T1000 (cell line): ENCODE results near the gene GAL3ST1.

Source experiments
- DNase-seq: peaks from one replicate; lab custom pipeline; 2025; ENCODE audit warnings: mixed read lengths; lab: John Stamatoyannopoulos, UW

The GAL3ST1 gene

GRCh38 chr22:30531651-30532608, 42.5 kb downstream of the GAL3ST1 start:
- DNase-seq: no peak

DNA sequence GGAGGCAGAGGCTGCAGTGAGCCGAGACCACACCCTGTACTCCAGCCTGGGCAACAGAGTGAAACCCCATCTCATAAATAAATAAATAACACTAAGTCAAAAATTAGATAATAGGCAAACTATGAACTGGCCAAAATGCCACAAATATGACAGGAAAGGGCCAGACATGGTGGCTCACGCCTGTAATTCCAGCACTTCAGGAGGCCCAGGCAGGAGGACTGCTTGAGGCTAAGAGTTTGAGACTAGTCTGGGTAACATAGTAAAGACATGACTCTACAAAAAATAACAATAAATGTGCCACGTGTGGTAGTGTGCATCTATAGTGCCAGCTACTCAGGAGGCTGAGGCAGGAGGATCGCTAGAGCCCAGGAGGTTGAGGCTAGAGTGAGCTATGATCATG, 47.8 kb downstream of the GAL3ST1 start:
- DNase-seq: no peak

DNA sequence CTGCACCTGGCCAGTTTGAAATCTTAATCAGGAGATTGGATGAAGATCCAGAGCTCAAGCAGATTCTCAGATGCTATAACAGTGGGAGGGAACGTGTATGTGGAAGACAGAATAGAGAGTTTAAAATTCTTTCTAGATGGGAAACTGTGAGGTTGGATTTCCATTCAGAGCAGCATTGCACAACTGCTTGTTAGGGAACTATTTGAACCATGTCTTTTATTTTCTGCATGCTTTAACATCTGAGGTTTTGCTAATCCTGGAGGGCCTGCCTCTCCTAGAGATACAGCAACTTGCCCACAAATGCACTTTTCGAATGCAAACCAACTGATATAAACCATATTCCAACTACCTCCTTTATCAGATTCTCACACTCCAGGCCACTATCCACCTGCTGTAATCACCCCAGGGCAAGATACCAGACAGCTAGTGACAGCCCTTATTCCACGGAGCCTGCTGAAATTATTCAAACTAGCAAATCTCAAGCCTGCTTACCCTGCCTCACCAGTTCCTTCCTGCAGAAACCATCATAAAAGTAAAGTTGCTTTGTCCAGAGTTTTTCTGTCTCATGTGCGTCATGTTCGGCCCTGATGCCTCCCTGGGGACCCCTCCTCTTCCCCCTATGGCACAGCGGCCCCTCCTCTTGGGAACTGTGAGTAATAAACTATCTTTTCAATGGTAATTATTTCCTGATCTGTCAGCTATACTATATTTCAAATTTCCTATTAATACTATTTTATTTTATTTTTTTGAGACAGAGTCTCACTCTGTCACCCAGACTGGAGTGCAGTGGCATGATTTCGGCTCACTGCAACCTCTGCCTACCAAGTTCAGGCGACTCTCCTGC, 50.6 kb downstream of the GAL3ST1 start:
- DNase-seq: no peak

DNA sequence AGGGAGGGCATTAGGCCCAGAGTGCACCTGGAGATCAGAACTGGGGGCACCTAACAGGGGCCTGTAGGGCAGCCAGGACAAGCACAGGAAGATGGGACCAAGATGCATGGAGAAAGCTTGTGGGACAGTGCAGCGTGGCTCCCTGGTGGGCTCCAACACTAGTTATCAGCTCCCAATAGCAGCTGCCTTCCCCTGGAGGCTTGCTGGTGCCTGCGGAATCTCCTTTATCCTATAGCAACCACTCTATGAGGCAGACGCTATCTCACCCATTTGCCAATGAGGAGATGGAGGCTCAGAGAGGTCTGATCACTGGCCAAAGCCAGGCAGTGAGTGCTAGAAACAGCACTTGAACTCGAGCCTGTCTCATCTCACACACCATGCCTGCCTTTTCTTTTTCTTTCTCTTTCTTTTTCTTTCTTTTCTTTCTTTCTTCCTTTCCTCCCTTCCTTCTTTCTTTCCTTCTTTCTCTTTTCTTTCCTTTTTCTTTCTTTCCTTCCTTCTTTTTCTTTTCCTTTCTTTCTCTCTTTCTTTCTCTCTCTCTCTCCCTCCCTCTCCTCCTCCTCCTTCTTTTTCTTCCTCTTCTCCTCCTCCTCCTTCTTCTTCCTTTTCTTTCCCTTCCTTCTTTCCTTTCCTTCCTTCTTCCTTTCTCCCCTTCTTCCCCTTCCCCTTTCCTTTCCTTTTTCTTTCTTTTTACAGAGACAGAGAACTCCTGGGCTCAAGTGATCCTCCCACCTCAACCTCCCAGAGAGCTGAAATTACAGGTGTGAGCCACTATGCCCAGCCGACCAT, 52.9 kb downstream of the GAL3ST1 start:
- DNase-seq: no peak

GRCh38 chr22:30519842-30520425, 54.5 kb downstream of the GAL3ST1 start:
- no peak for DNase-seq

DNA sequence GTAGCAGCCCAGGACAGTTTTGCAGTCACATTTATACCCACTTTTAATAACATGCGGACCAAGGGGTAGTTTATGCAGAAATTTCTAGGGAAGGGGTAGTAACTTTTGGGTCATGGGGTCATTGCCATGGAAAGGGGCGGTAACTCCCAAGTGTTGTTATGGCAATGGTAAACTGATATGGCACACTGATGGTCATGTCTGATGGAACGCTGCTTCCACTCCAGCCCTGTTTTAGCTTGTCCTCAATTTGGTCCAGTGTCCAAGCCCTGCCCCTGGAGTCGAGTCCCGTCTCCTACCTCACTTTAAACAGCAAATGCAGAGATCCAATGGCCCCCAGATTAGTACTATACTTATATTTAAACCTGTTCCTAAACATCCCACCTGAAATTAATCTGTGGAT, 57.7 kb downstream of the GAL3ST1 start:
- DNase-seq: no peak

GRCh38 chr22:30516273-30516672, 58.2 kb downstream of the GAL3ST1 start:
- no peak for DNase-seq

DNA sequence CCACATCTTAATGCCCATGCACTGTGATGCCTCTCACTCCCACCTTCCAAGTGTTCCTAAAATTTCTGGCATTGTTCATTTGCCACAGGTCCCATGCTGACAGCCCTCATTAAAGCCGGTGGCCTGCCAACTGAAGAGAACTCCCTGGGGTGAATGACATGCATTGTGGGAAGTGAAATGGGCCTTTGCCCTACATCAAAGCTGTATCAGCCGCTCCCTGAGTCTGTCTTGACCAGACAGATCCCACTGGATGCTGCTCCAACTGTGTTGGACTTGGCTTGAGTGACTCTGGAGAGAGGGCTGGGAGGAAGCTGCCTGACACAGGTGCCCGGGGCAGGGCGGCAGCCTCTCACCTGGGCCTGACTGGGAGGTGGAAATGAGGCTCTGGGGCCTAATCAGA, 60.2 kb downstream of the GAL3ST1 start:
- no peak for DNase-seq

- no peak for DNase-seq
Measured at GRCh38 chr22:30513462-30513861, 61.0 kb downstream of the GAL3ST1 start.

DNA sequence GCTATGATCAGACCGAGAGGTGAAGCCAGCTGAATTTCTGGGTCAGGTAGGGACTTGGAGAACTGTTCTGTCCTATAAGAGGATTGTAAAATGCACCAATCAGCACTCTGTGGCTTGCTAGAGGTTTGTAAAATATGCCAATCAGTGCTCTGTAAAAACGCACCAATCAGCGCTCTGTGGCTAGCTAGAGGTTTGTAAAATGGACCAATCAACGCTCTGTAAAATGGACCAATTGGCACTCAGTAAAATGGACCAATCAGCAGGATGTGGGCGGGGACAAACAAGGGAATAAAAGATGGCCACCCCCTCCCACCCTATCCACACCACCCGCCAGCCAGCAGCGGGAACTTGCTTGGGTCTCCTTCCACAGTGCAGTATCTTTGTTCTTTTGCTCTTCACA, 62.6 kb downstream of the GAL3ST1 start:
- DNase-seq: no peak

DNA sequence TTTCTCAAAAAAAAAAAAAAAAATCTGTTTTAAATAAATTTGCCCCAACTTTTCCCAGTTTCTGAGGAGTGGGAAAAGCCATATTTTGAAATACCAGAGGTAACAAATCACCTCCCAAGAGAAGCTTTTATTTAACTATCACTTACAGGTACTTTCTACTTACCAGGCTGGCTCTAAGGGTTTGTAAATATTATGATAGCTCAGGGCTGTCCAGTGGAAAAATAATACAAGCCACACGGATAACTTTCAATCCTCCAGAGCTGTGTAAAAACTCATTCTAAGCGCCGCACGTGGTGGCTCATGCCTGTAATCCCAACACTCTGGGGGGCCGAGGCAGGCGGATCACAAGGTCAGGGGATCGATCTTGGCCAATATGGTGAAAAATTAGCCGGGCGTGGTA, 63.4 kb downstream of the GAL3ST1 start:
- no peak for DNase-seq

DNA sequence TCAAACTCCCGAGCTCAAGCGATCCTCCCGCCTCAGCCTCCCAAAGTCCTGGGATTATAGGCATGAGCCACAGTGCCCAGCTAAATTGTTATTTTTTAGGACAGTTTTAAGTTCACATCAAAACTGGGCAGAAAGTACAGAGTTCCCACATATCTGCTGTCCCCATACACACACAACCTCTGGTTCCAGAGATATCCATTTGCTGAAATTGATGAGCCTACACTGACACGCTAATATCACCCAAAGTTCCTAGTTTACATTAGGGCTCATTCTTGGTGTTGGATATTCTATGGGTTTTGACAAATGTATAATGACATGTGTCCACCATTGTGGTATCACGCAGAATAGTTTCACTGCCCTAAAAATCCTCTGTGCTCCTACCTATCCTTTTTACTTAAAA, 66.2 kb downstream of the GAL3ST1 start:
- no peak for DNase-seq

DNA sequence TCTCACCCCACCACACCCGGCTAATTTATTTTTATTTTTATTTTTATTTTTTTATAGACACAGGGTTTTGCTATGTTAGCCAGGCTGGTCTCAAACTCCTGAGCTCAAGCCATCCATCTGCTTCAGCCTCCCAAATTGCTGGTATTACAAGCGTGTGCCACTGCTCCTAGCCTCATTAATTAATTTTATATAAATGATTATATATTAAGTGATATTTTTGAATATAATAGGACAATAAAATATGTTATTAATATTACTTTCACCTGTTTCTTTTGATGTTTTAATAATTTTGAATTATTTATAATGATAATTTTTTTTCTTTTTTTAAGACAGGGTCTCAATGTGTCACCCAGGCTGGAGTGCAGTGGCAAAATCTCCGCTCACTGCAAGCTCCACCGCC, 66.8 kb downstream of the GAL3ST1 start:
- DNase-seq: no peak

- DNase-seq: no peak
Measured at GRCh38 chr22:30506507-30506968, 67.9 kb downstream of the GAL3ST1 start.
